Activated CD4-positive, alpha-beta T cell treated with anti-CD3 and anti-CD28 coated beads, Interleukin-2, Interleukin-6, amounts not matched to agents 100 ng/mL and 50 ng/mL, durations not matched to agents 16 hours and 8 hours (primary cell): ENCODE data around the gene MIA3.

Experiments
- DNase-seq: peaks from one replicate; pipeline ENCODE4 v3.0.0-alpha.2; 2020

Gene MIA3

DNA sequence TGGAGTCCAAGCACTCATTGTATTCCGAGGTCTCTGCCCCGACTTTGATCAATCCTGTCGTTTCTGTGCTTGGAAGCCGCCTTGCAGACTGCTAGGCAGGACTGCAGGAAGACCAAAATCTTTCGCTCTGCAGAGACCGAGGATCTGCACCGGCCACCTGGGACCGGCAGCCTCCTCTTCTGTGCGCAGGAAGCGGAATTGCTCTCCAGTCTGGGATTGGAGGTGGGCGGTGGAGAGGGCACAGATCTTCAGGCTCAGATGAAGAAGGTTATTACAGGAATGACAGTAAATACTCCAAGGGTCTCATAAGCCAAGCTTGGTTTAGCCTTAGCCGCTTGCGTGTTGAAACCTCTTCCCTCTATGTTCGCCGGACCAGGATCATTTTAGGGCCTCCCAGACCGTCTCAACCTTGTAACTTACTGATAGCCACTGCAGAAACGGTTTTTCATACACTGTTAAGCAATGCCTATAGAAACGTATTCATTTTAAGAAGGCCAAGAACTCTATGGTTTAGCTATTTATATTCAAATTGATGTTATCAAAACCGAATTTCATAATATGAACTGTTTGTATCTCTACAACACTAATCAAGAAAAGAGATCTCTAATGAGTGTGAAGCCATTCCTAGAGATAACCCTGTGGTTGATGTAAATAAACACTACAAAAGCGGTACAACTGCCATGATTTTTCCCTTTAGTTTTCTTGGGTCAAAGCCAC, 1.1 kb downstream of the MIA3 start:
- peak; percentile 28 for DNase-seq

GRCh38 chr1:222620566-222620965, 2.7 kb downstream of the MIA3 start:
- no peak for DNase-seq

DNA sequence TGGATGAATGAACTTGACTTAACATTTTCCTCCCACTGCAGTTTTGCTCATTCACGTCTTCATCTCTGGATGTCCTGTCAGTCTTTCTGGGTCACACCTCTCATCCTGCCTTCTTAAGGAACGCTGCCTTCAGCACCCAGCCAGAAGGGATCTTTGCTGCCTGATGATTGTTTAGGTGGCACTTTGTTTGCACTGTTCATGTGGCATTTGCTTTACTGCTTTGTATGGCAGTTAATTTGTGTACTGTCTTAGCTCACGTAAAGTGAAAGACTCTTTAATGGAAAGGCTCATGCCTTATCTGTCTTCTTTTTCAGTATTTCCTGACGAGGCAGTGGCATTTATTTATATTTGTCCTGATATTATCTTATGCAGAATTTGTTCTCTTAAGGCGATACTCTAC, 4.9 kb downstream of the MIA3 start:
- DNase-seq, result no peak

DNA sequence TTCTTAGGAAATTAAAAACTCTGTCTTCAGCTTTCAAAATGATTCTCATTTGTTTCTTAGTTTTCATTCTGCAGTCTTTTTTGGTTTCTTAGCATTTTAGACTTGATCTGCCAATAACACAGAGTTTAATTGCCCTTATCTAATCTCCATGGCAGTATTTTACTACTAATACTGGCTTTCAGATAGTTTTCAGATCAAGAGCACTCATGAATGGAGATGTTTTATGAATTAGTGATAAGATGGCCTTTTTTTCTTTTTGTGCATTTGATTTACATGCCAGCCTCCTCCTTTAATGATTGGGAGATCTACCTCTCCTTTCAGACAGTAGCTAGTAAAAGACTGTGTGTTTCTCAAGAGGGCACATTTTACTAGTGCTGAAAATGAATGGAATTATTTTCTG, 5.6 kb downstream of the MIA3 start:
- DNase-seq, result no peak

GRCh38 chr1:222624214-222624613, 6.3 kb downstream of the MIA3 start:
- DNase-seq, result no peak

DNA sequence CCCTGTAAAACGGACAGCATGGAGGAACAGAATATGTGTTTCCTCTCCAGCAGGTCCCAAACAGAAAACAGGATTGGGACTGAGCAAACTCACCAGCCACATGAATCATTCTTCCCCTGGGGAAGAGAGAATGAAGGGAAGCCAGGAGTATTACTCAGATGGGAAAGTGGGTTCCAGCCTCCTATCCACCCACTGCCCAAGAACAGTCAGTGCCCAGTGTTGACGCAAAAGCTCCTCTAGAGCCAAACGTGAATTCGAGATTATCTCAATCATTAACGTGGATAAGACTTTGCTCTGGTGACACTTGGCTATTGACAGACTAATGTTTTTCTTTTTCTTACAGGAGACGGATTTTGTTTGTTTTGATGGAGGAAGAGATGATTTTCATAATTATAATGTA, 9.3 kb downstream of the MIA3 start:
- no peak for DNase-seq

DNA sequence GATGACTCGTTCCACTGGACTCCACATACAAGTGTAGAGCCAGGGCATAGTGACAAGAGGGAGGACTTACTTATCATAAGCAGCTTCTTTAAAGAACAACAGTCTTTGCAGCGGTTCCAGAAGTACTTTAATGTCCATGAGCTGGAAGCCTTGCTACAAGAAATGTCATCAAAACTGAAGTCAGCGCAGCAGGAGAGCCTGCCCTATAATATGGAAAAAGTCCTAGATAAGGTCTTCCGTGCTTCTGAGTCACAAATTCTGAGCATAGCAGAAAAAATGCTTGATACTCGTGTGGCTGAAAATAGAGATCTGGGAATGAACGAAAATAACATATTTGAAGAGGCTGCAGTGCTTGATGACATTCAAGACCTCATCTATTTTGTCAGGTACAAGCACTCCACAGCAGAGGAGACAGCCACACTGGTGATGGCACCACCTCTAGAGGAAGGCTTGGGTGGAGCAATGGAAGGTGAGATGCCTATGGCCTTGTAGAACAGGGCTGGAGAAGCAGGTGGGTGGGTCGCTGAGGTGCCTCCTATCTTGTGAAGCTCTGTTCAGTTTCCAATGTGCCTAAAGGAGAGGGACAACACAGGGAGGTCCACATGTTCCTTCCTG, 12.1 kb downstream of the MIA3 start:
- no peak for DNase-seq

DNA sequence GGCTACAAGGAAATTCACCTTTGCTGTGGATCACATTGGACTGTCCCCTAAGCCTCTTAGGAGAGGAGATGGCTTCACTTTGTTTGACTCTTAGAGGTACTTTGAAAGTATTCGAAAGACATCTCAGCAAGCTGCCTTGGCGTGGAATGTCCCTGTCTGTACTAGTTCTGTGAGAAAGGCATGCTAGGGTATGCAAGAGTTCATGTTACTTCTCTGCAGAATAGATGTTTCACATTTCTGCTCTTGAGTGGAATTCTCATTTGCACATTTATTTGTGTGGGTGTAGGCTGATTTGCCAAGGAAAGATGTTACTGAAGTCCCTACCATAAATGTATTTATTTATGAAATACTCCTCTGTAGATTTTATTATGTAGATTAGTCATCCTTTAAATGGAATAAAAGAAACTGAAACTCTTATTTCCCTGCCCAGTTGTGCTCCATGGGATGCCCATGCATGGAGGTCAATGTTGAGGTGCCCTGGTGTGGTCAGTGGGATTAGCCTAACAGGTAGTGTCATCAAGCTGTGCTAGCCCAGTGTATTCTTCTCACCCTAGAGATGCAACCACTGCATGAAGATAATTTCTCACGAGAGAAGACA, 13.8 kb downstream of the MIA3 start:
- DNase-seq, result no peak

GRCh38 chr1:222632749-222633148, 14.9 kb downstream of the MIA3 start:
- DNase-seq, result no peak

DNA sequence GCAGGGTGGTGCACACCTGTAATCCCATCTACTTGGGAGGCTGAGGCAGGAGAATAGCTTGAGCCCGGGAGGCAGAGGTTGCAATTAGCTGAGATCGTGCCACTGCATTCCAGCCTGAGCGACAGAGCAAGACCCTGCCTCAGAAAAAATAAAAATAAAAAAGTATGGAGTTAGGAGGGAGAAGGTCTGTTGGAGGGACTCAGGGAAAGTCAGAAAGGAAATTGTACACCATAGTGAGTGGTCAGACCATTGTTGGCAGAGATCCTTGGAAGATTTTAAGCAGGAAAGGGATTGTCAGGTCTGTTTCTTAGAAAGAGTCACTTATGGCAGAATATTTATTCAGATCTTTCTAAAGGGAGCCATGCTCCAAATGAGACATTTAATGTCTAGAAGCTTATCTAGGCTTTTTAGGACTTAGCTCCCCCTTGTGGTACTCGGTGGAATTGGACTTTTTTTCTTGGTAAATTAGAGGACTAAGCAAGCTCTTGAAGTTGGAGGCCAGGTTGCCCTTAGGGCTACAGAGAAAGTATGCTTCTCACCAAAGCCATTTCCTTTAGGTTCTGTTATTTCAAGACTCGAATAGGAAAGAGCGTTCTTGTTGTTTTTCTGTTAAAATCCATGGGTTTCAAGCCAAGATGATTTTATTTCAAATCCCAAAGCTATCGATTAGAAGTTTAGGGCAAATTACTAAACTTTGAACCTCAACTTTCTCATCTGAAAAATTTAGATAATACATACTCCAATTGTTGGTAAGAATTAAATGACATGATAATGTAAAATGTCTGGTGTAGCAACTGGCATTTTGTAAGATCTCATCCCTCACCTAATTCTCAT, 16.5 kb downstream of the MIA3 start:
- DNase-seq, result peak; percentile 85

- DNase-seq, result no peak
Measured at GRCh38 chr1:222641269-222641948, 23.5 kb downstream of the MIA3 start.

DNA sequence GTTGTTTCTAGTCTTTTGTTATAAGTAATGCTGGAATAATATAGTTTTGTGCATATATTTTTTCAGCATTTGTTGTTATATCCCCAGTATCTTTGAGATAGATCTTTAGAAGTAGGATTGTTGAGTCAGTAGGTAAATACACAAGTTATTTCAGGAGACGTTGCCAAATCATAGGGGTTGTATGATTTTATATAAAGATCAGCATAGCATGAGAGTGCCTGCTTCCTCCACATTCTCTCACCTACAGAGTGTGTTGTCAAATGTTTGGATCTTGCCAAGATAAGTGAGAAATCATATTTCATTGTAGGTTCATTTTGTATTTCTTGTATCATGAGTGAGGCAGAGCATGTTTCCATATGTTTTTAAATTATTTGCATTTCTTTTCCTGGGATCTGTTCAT, 24.6 kb downstream of the MIA3 start:
- no peak for DNase-seq

DNA sequence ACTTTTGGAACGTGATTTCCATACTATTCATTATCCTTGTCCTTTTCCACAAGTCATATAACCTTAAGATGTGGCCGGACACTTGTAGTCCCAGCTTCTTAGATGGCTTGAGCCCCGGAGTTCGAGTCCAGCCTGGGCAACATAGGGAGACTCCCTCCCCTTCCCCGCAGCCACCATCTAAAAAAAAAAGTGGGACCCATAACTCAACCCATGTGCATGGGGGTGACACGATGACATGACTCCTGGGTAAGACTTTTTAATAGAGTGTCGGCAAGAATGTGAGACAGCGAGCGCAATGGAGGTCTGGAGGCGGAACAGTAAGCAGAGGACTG, 25.7 kb downstream of the MIA3 start:
- no peak for DNase-seq

DNA sequence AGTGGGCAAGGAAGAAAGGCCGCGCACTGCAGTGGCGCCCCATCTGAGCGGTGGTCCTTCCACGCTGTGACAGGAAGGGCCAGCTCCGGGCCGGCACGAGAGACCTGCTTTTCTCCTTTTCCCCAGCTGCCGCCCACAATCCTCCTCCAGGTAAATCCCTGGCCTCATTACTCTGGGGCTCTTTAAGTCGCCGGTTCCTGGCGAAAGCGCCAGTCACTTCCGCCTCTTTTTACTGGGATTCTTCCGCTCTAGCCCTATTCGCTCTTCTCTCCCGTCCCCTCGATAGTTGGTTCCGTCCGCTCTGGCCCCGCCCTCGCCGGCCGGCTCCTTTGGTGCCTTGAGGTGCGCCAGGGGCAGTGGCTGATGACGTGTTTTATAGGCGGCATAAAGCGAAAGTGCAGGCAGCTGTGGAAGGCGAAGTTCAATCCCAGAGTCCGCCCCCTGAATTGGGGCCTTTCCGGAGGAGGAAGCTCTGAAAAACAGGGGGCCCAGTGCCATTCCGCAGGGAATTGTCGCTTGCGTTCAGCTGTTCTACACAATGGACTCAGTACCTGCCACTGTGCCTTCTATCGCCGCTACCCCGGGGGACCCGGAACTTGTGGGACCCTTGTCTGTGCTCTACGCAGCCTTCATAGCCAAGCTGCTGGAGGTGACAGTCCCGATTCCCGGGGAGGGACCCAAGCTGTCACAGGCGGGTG, 26.2 kb downstream of the MIA3 start:
- DNase-seq, result peak; percentile 98

DNA sequence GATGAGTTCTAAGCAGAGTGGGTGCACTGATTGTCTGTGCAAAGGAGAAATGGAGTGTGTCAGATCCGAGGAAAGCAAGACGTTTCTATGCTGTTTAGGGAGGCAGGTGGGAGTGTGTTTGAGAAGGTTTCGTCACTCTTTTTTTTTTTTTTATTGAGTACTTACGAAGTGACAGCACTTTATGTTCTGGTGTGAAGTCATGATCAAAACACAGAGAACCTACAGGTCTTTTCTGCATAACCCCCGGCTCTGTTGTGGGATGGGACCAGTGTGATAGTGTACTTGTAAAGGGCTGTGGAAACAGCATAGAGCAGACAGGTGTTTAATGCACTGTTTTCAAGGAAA, 26.7 kb downstream of the MIA3 start:
- DNase-seq, result no peak

GRCh38 chr1:222652676-222653075, 34.8 kb downstream of the MIA3 start:
- no peak for DNase-seq

DNA sequence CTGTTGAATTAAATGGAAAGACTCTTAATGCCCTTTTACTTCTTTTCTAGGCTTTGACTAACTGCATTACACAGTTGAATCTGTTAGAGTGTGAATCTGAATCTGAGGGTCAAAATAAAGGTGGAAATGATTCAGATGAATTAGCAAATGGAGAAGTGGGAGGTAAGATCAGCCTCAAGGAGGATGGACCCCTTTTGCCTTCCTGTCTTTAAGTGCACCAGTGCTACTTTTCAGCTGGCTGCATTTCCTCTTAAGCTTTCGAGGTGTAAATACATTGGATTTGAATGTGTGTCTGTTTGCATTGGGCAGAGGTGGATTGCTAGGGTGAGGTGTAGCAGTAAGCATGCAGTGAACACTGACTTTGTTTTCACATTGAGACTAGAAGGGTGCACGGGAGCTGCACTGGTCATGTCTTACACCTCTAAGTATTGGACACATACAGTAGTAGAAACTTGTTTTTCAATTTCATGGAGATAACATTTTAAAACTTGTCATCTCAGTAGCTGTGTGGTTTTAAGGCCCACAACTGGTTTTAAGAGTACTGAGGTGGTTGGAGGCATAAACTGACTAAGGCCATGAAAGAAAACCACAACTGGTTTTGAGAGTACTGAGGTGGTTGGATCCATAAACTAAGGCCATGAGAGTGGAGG, 35.4 kb downstream of the MIA3 start:
- DNase-seq, result peak; percentile 83

GRCh38 chr1:222654849-222655248, 37.0 kb downstream of the MIA3 start:
- peak; percentile 86 for DNase-seq

DNA sequence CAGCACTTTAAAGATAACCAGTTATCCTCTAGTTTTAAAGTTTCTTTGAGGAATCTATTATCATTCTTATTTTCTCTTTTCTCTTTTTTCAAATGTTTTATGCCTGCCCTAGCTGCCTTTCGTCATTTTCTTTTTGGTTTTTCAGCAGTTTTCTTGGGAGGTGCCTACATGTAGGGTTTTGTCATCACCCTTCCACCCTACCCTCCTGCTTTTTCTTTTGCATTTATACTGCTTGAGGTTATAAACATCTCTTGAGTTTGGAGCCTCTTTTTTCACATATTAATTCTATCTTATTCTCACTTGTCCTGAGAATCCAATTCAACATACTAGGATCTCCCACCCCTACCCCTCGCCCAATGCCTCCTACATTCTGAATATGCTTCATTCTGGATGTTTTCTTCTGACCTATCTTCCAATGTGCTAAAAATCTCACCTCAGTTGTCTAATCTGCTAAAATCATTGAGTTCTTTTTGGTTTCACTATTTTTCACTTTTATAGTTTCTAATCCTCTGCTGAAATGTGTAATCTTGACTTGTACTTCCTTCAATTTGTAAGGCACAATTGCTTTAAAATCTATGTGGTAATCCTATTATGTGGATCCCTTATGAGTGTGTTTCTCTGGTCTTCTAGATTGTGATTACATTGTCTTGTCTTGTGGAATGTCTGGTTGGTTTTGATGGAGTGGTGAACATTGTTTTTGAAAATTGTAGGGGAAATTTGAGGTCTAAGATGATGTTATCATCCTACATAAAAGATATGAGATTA, 38.7 kb downstream of the MIA3 start:
- DNase-seq, result no peak

DNA sequence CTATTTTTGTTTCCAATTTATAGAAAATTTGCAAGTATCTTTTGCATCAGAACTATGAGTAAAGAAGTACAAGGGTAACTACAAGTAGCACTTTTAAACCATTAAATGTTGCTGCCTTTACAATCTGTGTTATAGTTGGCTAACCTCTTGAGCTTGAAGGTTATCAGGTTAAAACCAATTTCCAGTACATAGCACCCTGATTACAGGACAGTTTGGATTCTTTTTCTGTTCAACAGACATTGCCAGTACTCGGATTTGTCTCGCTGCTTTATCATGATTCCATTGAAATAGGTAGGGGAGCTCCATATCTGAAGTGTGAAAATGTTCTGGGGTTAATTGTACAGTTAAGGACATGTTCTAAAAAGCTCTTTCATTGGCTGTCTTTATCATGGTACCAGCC, 40.0 kb downstream of the MIA3 start:
- DNase-seq, result no peak

- no peak for DNase-seq
Measured at GRCh38 chr1:222663431-222663934, 45.6 kb downstream of the MIA3 start.
